Panc1 (cell line): ENCODE results near the gene NSL1. TPM values are rescaled to one million over a fixed set of nuclear protein-coding genes. Genes with fewer than 3 reads are reported as not detected.

Experiments used
- ATAC-seq: fragments of 200-7000 bp; cut with Tn5 transposase; 2 replicates; pipeline ENCODE4 v1.9.1; 2020; ENCODE audit warnings: mild to moderate bottlenecking, moderate library complexity
- BruUV-seq: library from RNA; stranded (reverse); fragments of 400-500 nt; replicated peaks from 2 replicates; lab custom pipeline; 2021; lab: Mats Ljungman, UMichigan
- CTCF ChIA-PET: fragments of 300-600 bp; sonication (Branson Sonifier 250); formaldehyde crosslinking; loops from one replicate; lab custom pipeline; 2022; ENCODE audit warnings: antibody characterized with exemption; lab: Charles Lee
- POLR2A ChIA-PET: fragments of 300-600 bp; sonication (Branson Sonifier 250); formaldehyde crosslinking; loops from one replicate; lab custom pipeline; 2022; ENCODE audit warnings: antibody characterized with exemption; lab: Charles Lee
- DNase-seq: peaks from one replicate; pipeline ENCODE4 v3.0.0-alpha.2; 2010; ENCODE audit warnings: low read depth, low spot score
- H3K27ac ChIP-seq: 2 replicates; pipeline ENCODE4 v1.5.1; 2011; ENCODE audit warnings: mild to moderate bottlenecking, low read length, inconsistent platforms
- H3K27me3 ChIP-seq: fragments of 200-500 bp; sonication (Bioruptor generic); 2 replicates; pipeline ENCODE4 v1.6.0; 2014; ENCODE audit warnings: low read length, inconsistent platforms; ENCODE audit not compliant: control insufficient read depth, insufficient read depth
- H3K36me3 ChIP-seq: fragments of 200-500 bp; sonication (Bioruptor generic); 2 replicates; pipeline ENCODE4 v1.5.1; 2014; ENCODE audit warnings: inconsistent platforms, mild to moderate bottlenecking, low read length, moderate library complexity; ENCODE audit not compliant: control insufficient read depth, insufficient read depth
- H3K4me1 ChIP-seq: 2 replicates; pipeline ENCODE4 v1.5.1; 2011; ENCODE audit warnings: inconsistent platforms, mild to moderate bottlenecking, low read length, moderate library complexity; ENCODE audit not compliant: control insufficient read depth, insufficient read depth
- H3K4me3 ChIP-seq, 2 experiments: 2 replicates each; pipeline ENCODE4 v1.5.1; 2011 to 2012; ENCODE audit warnings: low read depth in 2 of 2, low read length in 2 of 2, mild to moderate bottlenecking in 2 of 2, inconsistent platforms in 1 of 2, moderate library complexity in 1 of 2
- H3K9me3 ChIP-seq: fragments of 200-500 bp; sonication (Bioruptor generic); 2 replicates; pipeline ENCODE4 v1.5.1; 2014; ENCODE audit warnings: low read depth, mild to moderate bottlenecking, inconsistent platforms, low read length, moderate library complexity; ENCODE audit not compliant: control insufficient read depth, insufficient read depth
- POLR2AphosphoS5 ChIP-seq: IDR thresholded peaks from 2 replicates; pipeline ENCODE4 v1.6.1; 2012; ENCODE audit warnings: mild to moderate bottlenecking, low read depth, low read length, moderate library complexity
- SIN3A ChIP-seq: IDR thresholded peaks from 2 replicates; pipeline ENCODE4 v1.6.1; 2012; ENCODE audit warnings: low read depth, mild to moderate bottlenecking, low read length, moderate library complexity, borderline replicate concordance; ENCODE audit not compliant: insufficient read depth
- TCF7L2 ChIP-seq: IDR thresholded peaks from 2 replicates; pipeline ENCODE4 v1.6.1; 2011; ENCODE audit warnings: mild to moderate bottlenecking, low read depth, low read length, inconsistent platforms
- in situ Hi-C: cut with HindIII; loops from 2 replicates; pipeline ENCODE4 v1.10.0; 2016; ENCODE audit warnings: low sequenced_read_pairs, low pct_unique_long_range_greater_than_20kb
- intact Hi-C: fragments of 100-400 bp; cut with micrococcal nuclease; formaldehyde crosslinking; loops from one replicate; pipeline ENCODE4 v1.10.0; 2022; ENCODE audit not compliant: unreplicated experiment
- total RNA-seq: library from RNA; stranded (reverse); gene quantifications from one replicate; pipeline ENCODE4 v1.2.1, GENCODE V29; 2021; ENCODE audit not compliant: unreplicated experiment
- TF ChIP-seq, protein P1 (sequence below), 2 experiments: IDR thresholded peaks; 2 replicates each; pipeline ENCODE4 v1.6.1; 2011 to 2012; ENCODE audit warnings: low read depth in 2 of 2, control low read depth in 1 of 2, low read length in 1 of 2, mild to moderate bottlenecking in 1 of 2, moderate library complexity in 1 of 2; ENCODE audit not compliant: insufficient read depth in 1 of 2
- TF ChIP-seq, protein P2 (sequence below): fragments of 450-650 bp; IDR thresholded peaks from 2 replicates; pipeline ENCODE4 v1.5.1; 2017; ENCODE audit warnings: mild to moderate bottlenecking

NSL1 gene
- total RNA-seq, 1 experiment from 2014 or later, result 21.8 TPM

DNA sequence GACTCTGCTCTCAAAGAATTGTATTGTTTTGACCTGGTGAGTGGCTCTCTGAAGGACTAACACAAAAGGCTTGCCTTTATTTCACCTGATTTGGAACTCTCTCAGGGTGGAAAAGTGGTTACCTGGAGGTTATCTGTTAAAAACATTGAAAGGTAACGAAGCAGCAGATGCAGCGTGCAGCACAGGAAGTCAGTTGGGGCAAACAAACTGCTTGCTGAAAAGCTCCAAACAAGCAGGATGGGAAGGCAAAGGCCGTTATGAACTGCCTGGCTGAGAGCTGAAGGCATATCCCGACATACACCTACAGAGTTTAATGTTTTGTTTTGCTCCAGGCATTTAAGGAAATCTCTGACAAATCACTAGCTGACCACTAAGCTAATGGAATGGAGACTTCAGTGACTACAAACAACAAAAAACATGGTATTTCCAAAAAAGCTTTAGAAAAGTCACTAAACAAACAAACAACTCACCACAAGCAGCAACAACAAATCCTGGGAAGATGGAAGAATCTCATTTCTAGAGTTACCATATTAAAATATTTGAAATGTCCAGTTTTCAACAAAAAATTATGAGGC is 47.6 kb downstream of the NSL1 start:
- DNase-seq (no peak), ATAC-seq (no peak)
- Histone ChIP-seq H3K4me1 (peaks cover 2% of the 10 kb centered on the region; the same call in 1 of the 2 replicates), H3K4me3 (no peak overlapping the region), H3K36me3 (no peaks in the 10 kb centered on the region), H3K27ac (no peak overlapping the region), H3K27me3 (no peaks in the 10 kb centered on the region), H3K9me3 (no peaks in the 10 kb centered on the region)
- no peak for TF ChIP-seq TCF7L2
- TF ChIP-seq, protein P1, sequence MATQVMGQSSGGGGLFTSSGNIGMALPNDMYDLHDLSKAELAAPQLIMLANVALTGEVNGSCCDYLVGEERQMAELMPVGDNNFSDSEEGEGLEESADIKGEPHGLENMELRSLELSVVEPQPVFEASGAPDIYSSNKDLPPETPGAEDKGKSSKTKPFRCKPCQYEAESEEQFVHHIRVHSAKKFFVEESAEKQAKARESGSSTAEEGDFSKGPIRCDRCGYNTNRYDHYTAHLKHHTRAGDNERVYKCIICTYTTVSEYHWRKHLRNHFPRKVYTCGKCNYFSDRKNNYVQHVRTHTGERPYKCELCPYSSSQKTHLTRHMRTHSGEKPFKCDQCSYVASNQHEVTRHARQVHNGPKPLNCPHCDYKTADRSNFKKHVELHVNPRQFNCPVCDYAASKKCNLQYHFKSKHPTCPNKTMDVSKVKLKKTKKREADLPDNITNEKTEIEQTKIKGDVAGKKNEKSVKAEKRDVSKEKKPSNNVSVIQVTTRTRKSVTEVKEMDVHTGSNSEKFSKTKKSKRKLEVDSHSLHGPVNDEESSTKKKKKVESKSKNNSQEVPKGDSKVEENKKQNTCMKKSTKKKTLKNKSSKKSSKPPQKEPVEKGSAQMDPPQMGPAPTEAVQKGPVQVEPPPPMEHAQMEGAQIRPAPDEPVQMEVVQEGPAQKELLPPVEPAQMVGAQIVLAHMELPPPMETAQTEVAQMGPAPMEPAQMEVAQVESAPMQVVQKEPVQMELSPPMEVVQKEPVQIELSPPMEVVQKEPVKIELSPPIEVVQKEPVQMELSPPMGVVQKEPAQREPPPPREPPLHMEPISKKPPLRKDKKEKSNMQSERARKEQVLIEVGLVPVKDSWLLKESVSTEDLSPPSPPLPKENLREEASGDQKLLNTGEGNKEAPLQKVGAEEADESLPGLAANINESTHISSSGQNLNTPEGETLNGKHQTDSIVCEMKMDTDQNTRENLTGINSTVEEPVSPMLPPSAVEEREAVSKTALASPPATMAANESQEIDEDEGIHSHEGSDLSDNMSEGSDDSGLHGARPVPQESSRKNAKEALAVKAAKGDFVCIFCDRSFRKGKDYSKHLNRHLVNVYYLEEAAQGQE (IDR thresholded peaks at IDR 0.05; ENCODE audit: insufficient read depth in 1 of 2, low read depth in 2 of 2, low read length in 1 of 2), result no peak
- TF ChIP-seq, protein P2, sequence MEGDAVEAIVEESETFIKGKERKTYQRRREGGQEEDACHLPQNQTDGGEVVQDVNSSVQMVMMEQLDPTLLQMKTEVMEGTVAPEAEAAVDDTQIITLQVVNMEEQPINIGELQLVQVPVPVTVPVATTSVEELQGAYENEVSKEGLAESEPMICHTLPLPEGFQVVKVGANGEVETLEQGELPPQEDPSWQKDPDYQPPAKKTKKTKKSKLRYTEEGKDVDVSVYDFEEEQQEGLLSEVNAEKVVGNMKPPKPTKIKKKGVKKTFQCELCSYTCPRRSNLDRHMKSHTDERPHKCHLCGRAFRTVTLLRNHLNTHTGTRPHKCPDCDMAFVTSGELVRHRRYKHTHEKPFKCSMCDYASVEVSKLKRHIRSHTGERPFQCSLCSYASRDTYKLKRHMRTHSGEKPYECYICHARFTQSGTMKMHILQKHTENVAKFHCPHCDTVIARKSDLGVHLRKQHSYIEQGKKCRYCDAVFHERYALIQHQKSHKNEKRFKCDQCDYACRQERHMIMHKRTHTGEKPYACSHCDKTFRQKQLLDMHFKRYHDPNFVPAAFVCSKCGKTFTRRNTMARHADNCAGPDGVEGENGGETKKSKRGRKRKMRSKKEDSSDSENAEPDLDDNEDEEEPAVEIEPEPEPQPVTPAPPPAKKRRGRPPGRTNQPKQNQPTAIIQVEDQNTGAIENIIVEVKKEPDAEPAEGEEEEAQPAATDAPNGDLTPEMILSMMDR, result no peak
- CTCF ChIA-PET, result no interaction called here
- POLR2A ChIA-PET, result no interaction called here
- no TSS peak for BruUV-seq
- intact Hi-C loops, result no loop called here
- in situ Hi-C loops, result no loop called here

DNA sequence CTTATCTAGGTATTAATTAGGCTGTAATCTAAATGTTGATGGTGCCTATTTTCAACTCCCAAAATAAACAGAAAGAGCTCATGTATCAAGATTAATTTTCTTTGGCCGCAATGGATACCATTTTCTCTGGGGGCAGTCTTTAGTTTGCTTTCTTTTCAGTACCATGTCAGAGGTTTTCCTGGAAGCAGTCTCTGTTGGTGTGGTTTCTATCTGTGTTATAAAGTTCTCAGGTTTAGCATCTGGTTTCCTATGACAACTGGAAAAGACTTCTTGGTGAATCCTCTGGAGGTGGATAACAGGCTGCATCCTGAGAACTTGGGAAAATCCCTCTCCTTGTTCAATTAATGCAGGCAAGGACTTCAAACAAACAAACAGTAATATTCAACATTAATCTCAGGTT is 53.2 kb downstream of the NSL1 start:
- Histone ChIP-seq H3K27ac (no peak overlapping the region), H3K4me3 (no peak overlapping the region), H3K27me3 (no peaks in the 10 kb centered on the region), H3K9me3 (no peaks in the 10 kb centered on the region), H3K36me3 (no peaks in the 10 kb centered on the region), H3K4me1 (no peaks in the 10 kb centered on the region)
- intact Hi-C loops (no loop called here), in situ Hi-C loops (no loop called here)
- no TSS peak for BruUV-seq
- ATAC-seq, result no peak
- CTCF ChIA-PET, result no interaction called here
- POLR2A ChIA-PET, result interaction anchor here (0.7 kb wide), 1 partner anchor 365 kb away, joined by 4 read pairs; no protein-coding TSS in a partner anchor
- DNase-seq, result no peak
- TF ChIP-seq TCF7L2, result no peak
- TF ChIP-seq, protein P1 (IDR thresholded peaks at IDR 0.05; ENCODE audit: insufficient read depth in 1 of 2, low read depth in 2 of 2, low read length in 1 of 2), result no peak
- no peak for TF ChIP-seq POLR2AphosphoS5
- TF ChIP-seq SIN3A, result no peak
- TF ChIP-seq, protein P2, result no peak
